Endothelial cell of umbilical vein (primary cell): ENCODE results near the gene PPP1R1B. TPM values are rescaled to one million over a fixed set of nuclear protein-coding genes. Genes with fewer than 3 reads are reported as not detected.

Experiments used
- BruUV-seq: library from RNA; stranded (reverse); fragments of 400-500 nt; replicated peaks from 2 replicates; lab custom pipeline; 2021; lab: Mats Ljungman, UMichigan
- CTCF ChIA-PET: fragments of 300-600, 350-600 bp; sonication (Branson Sonifier 250); formaldehyde crosslinking; loops from one replicate; lab custom pipeline; 2021; ENCODE audit warnings: antibody characterized with exemption, inconsistent platforms; lab: Charles Lee
- POLR2A ChIA-PET: fragments of 300-600, 350-600 bp; sonication (Branson Sonifier 250); formaldehyde crosslinking; loops from one replicate; lab custom pipeline; 2021; ENCODE audit warnings: antibody characterized with exemption, inconsistent platforms; lab: Charles Lee
- DNase-seq: peaks from one replicate; pipeline ENCODE4 v3.0.0-alpha.2; 2011; ENCODE audit warnings: low read depth, low spot score
- FAIRE-seq: peaks from 2 replicates; lab custom pipeline; 2011; peaks lifted over from hg19 to GRCh38; lab: Jason Lieb, UNC
- H2AFZ ChIP-seq: 2 replicates; pipeline ENCODE4 v1.6.0; 2012; ENCODE audit warnings: low read depth, low read length, control low read depth, inconsistent platforms
- H3K27ac ChIP-seq: 2 replicates; pipeline ENCODE4 v1.5.1; 2011; ENCODE audit warnings: low read depth, mild to moderate bottlenecking, control low read depth, low read length, moderate library complexity; ENCODE audit not compliant: insufficient read depth
- H3K27me3 ChIP-seq, 2 experiments: 2 replicates each; pipeline versions ENCODE4 v1.6.0 to v1.6.1; 2011; ENCODE audit warnings: low read length in 2 of 2, mixed read lengths in 1 of 2; ENCODE audit not compliant: control insufficient read depth in 2 of 2, insufficient read depth in 2 of 2
- H3K36me3 ChIP-seq, 2 experiments: 2 replicates in 1 of 2; 3 replicates in 1 of 2; pipeline ENCODE4 v1.5.1; 2011; ENCODE audit warnings: low read length in 2 of 2, mild to moderate bottlenecking in 1 of 2, moderate library complexity in 1 of 2; ENCODE audit not compliant: control insufficient read depth in 2 of 2, insufficient read depth in 2 of 2; ENCODE audit errors: extremely low read depth in 1 of 2
- H3K4me1 ChIP-seq: 3 replicates; pipeline ENCODE4 v1.5.1; 2011; ENCODE audit warnings: mild to moderate bottlenecking, low read length; ENCODE audit not compliant: control insufficient read depth, insufficient read depth; ENCODE audit errors: extremely low read depth
- H3K4me2 ChIP-seq: 2 replicates; pipeline ENCODE4 v1.6.1; 2011; ENCODE audit warnings: low read length, control low read depth, mixed read lengths; ENCODE audit not compliant: insufficient read depth
- H3K4me3 ChIP-seq, 3 experiments: fragments of 200-600 bp in 1 of 3; sonication (generic), shearing (Covaris generic) in 1 of 3; replicated peaks in 1 of 3; 2 replicates each; pipeline ENCODE4 v1.5.1; 2011 to 2016; ENCODE audit warnings: control low read depth in 3 of 3, low read length in 3 of 3, mild to moderate bottlenecking in 2 of 3, inconsistent platforms in 1 of 3, low read depth in 1 of 3, moderate library complexity in 1 of 3; ENCODE audit not compliant: insufficient read depth in 1 of 3
- H3K79me2 ChIP-seq: 2 replicates; pipeline ENCODE4 v1.6.0; 2012; ENCODE audit warnings: low read length, inconsistent platforms; ENCODE audit not compliant: control insufficient read depth, insufficient read depth
- H3K9ac ChIP-seq: replicated peaks from 2 replicates; pipeline ENCODE3; 2011; ENCODE audit warnings: low read length, control low read depth; ENCODE audit not compliant: insufficient read depth; ENCODE audit errors: extremely low read depth
- H3K9me1 ChIP-seq: replicated peaks from 3 replicates; pipeline ENCODE4 v1.6.0; 2011; ENCODE audit warnings: mild to moderate bottlenecking, low read length; ENCODE audit not compliant: control insufficient read depth, insufficient read depth; ENCODE audit errors: extremely low read depth
- H3K9me3 ChIP-seq: replicated peaks from 2 replicates; pipeline ENCODE4 v1.5.1; 2012; ENCODE audit warnings: low read length, inconsistent platforms; ENCODE audit not compliant: control insufficient read depth, insufficient read depth
- H4K20me1 ChIP-seq: replicated peaks from 2 replicates; pipeline ENCODE3; 2011; ENCODE audit warnings: mild to moderate bottlenecking, low read length; ENCODE audit not compliant: control insufficient read depth, insufficient read depth; ENCODE audit errors: extremely low read depth
- GATA2 ChIP-seq: IDR thresholded peaks from 2 replicates; pipeline ENCODE4 v1.7.0; 2011; ENCODE audit warnings: low read depth, mild to moderate bottlenecking, moderate library complexity, mixed read lengths, low read length; ENCODE audit not compliant: insufficient read length, insufficient read depth
- MYC ChIP-seq: IDR thresholded peaks from one replicate; pipeline ENCODE4 v1.6.1; 2011; ENCODE audit warnings: mild to moderate bottlenecking, low read depth, low read length
- POLR2A ChIP-seq: IDR thresholded peaks from 2 replicates; pipeline ENCODE4 v1.6.1; 2012; ENCODE audit warnings: low read depth, mild to moderate bottlenecking, control low read depth, low read length
- POLR2AphosphoS5 ChIP-seq: IDR thresholded peaks from 2 replicates; pipeline ENCODE4 v1.6.1; 2012; ENCODE audit warnings: low read depth, mild to moderate bottlenecking, control low read depth, low read length, moderate library complexity; ENCODE audit not compliant: insufficient read depth
- dilution Hi-C: fragments of 300-500 bp; cut with MboI; formaldehyde crosslinking; loops from one replicate; pipeline ENCODE4 v1.15.0; 2019; ENCODE audit warnings: low sequenced_read_pairs; ENCODE audit not compliant: extremely low pct_ligation_motif_present
- intact Hi-C: fragments of 100-400 bp; cut with micrococcal nuclease; formaldehyde crosslinking; loops from one replicate; pipeline ENCODE4 v1.10.0; 2022
- polyA plus RNA-seq, 4 experiments: library from polyadenylated mRNA; depleted of rRNA in 3 of 4; stranded (reverse) in 3 of 4; unstranded in 1 of 4; fragments of >200 nt; gene quantifications; 2 replicates each; pipeline versions ENCODE4 v1.2.1 to v1.2.3, GENCODE V29; 2011 to 2012; ENCODE audit warnings: missing spikeins in 1 of 4
- total RNA-seq: library from RNA; stranded (reverse); gene quantifications from 2 replicates; pipeline ENCODE4 v1.2.3, GENCODE V29; 2021
- TF ChIP-seq, protein P1 (sequence below), 2 donors: IDR thresholded peaks; 1 replicate in 1 of 2; 2 replicates in 1 of 2; pipeline ENCODE4 v1.5.1; 2011; ENCODE audit warnings: low read length in 2 of 2, mild to moderate bottlenecking in 2 of 2, moderate library complexity in 2 of 2, control low read depth in 1 of 2, inconsistent platforms in 1 of 2, low read depth in 1 of 2; ENCODE audit not compliant: insufficient read depth in 1 of 2; ENCODE audit errors: extremely low read depth in 1 of 2

The PPP1R1B gene
- total and polyA plus RNA-seq, 2 donors (not counting 3 experiments of a cell fraction or from before 2014, with no cell fraction given) = not detected

DNA sequence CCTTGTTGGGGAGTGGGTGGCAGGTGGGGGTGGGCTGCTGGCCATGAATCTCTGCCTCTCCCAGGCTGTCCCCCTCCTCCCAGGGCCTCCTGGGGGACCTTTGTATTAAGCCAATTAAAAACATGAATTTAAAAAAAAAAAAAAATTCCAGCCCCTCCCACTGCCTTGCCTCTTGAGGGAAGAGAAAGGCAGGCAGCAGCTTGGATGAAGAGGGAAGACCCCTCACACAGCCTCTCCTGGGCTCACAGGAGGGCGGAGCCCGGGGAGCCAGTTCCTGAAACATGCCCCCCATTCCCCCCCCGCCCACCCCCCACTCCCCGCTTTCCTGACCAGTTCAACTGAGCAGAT lies 36.6 kb downstream of the PPP1R1B start:
- no TSS peak for BruUV-seq
- intact Hi-C loops = no loop called here

More for the DNA sequence above, 36.6 kb downstream of the PPP1R1B start:
- Histone ChIP-seq H4K20me1 (no peaks in the 10 kb centered on the region), H3K9me3 (no peaks in the 10 kb centered on the region), H3K4me2 (no peak overlapping the region), H3K9me1 (no peaks in the 10 kb centered on the region), H3K9ac (no peak overlapping the region), H3K4me1 (peaks cover 16% of the 10 kb centered on the region), H3K27ac (no peak overlapping the region), H3K4me3 (no peak overlapping the region), H3K27me3 (peaks cover 4 to 10% of the 10 kb centered on the region in 2 experiments), H2AFZ (no peak overlapping the region), H3K79me2 (no peaks in the 10 kb centered on the region), H3K36me3 (peaks cover 0 to 2% of the 10 kb centered on the region in 2 experiments)
- ChIA-PET POLR2A (no interaction called here), CTCF (interaction anchor here (0.9 to 1.4 kb wide), 4 partner anchors 8 to 42 kb away, joined by 3 to 5 read pairs (median 4); no protein-coding TSS in a partner anchor)
- dilution Hi-C loops = no loop called here
- no peak for FAIRE-seq
- TF ChIP-seq POLR2A = no peak
- no peak for TF ChIP-seq POLR2AphosphoS5
- no peak for TF ChIP-seq GATA2
- TF ChIP-seq, protein P1, sequence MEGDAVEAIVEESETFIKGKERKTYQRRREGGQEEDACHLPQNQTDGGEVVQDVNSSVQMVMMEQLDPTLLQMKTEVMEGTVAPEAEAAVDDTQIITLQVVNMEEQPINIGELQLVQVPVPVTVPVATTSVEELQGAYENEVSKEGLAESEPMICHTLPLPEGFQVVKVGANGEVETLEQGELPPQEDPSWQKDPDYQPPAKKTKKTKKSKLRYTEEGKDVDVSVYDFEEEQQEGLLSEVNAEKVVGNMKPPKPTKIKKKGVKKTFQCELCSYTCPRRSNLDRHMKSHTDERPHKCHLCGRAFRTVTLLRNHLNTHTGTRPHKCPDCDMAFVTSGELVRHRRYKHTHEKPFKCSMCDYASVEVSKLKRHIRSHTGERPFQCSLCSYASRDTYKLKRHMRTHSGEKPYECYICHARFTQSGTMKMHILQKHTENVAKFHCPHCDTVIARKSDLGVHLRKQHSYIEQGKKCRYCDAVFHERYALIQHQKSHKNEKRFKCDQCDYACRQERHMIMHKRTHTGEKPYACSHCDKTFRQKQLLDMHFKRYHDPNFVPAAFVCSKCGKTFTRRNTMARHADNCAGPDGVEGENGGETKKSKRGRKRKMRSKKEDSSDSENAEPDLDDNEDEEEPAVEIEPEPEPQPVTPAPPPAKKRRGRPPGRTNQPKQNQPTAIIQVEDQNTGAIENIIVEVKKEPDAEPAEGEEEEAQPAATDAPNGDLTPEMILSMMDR (IDR thresholded peaks at IDR 0.05; ENCODE audit: extremely low read depth in 1 of 2, insufficient read depth in 1 of 2, low read depth in 1 of 2, low read length in 2 of 2) = no peak
- no peak for TF ChIP-seq MYC
- DNase-seq = no peak
